Suprapubic skin (tissue), 4 donors: ENCODE measurements around the gene ALDH5A1.

Source experiments
- POLR2A ChIP-seq, 2 donors: fragments of 450-650 bp; IDR thresholded peaks; one replicate each; pipeline ENCODE4 v1.6.1; 2017; ENCODE audit warnings: antibody characterized with exemption in 2 of 2, mild to moderate bottlenecking in 2 of 2, moderate library complexity in 2 of 2
- POLR2AphosphoS5 ChIP-seq, 3 donors: sonication (generic); formaldehyde crosslinking; IDR thresholded peaks; one replicate each; pipeline ENCODE4 v1.6.1; 2017; ENCODE audit warnings: antibody characterized with exemption in 3 of 3
- TF ChIP-seq, protein P1 (sequence below), 2 donors: fragments of 200-600 bp in 1 of 2; fragments of 450-650 bp in 1 of 2; sonication (generic) in 1 of 2; IDR thresholded peaks; one replicate each; pipeline ENCODE4 v1.5.1; 2016 to 2019; ENCODE audit warnings: antibody characterized with exemption in 2 of 2, mild to moderate bottlenecking in 1 of 2, moderate library complexity in 1 of 2

DNA sequence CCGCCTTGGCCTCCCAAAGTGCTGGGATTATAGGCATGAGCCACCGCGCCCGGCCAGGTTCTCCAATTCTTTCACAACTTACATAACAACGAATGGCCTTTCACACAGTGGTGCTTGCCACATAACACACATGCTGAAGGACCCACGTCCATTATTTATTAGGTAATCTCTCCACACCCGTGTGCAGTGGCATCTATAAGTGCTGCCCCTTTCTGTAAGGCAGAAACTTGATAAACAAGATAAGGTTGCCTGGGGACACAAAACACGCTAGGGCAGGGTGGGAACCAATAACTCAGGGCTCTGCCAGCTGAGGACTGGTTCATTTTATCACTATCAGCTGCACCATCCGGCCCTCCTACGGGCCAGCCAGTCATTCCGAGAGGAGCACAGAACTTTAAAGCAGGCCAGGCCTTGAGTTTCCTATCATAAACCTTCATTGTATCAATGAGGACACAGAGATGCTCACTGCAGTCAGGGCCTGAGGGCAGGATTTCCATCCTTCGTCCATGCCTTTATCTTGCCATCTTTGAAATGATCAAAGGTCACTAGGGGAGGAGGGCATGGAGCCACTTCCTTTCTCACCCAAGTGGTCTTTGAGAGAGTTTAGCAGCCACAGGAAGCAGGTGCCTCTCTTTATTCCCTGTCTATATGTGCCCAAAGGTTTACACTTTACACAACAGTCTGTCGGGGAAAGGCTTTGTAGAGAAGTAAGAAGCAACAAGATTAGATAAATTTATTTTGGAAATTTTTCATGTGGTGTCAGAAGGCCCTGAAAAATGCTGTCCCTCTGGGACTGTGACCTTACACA lies 43.0 kb upstream of the ALDH5A1 start:
- no peak for TF ChIP-seq POLR2A (IDR thresholded peaks at IDR 0.05)
- TF ChIP-seq, protein P1, sequence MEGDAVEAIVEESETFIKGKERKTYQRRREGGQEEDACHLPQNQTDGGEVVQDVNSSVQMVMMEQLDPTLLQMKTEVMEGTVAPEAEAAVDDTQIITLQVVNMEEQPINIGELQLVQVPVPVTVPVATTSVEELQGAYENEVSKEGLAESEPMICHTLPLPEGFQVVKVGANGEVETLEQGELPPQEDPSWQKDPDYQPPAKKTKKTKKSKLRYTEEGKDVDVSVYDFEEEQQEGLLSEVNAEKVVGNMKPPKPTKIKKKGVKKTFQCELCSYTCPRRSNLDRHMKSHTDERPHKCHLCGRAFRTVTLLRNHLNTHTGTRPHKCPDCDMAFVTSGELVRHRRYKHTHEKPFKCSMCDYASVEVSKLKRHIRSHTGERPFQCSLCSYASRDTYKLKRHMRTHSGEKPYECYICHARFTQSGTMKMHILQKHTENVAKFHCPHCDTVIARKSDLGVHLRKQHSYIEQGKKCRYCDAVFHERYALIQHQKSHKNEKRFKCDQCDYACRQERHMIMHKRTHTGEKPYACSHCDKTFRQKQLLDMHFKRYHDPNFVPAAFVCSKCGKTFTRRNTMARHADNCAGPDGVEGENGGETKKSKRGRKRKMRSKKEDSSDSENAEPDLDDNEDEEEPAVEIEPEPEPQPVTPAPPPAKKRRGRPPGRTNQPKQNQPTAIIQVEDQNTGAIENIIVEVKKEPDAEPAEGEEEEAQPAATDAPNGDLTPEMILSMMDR (IDR thresholded peaks at IDR 0.05), result no peak
- no peak for TF ChIP-seq POLR2AphosphoS5 (IDR thresholded peaks at IDR 0.05)
